HG02610 (cell line): ENCODE data around the gene NRXN3.

Experiments used
- ATAC-seq: cut with Tn5 transposase; IDR thresholded peaks from one replicate; pipeline ENCODE4 v1.9.1; 2021; ENCODE audit warnings: mild to moderate bottlenecking, moderate library complexity; ENCODE audit not compliant: unreplicated experiment

NRXN3 gene

GRCh38 chr14:78173346-78174035, 3.3 kb downstream of the NRXN3 start:
- ATAC-seq = no peak

GRCh38 chr14:78175412-78175811, 5.2 kb downstream of the NRXN3 start:
- no peak for ATAC-seq

- no peak for ATAC-seq
These were observed 7.9 kb downstream of the NRXN3 start for GRCh38 chr14:78178071-78178470.

- ATAC-seq = no peak
These were observed 8.8 kb downstream of the NRXN3 start for GRCh38 chr14:78178971-78179370.

- no peak for ATAC-seq
These were observed 11.1 kb downstream of the NRXN3 start for GRCh38 chr14:78181270-78181669.

- ATAC-seq = no peak
These were observed 12.5 kb downstream of the NRXN3 start for GRCh38 chr14:78182722-78183121.

- ATAC-seq = no peak
These were observed 14.0 kb downstream of the NRXN3 start for GRCh38 chr14:78184157-78184556.

GRCh38 chr14:78186277-78186676, 16.1 kb downstream of the NRXN3 start:
- ATAC-seq = no peak

GRCh38 chr14:78188882-78189281, 18.7 kb downstream of the NRXN3 start:
- ATAC-seq = no peak

GRCh38 chr14:78195431-78195830, 25.3 kb downstream of the NRXN3 start:
- ATAC-seq = no peak

- no peak for ATAC-seq
These were observed 26.1 kb downstream of the NRXN3 start for GRCh38 chr14:78196323-78196722.

- no peak for ATAC-seq
These were observed 26.9 kb downstream of the NRXN3 start for GRCh38 chr14:78197051-78197450.

GRCh38 chr14:78202163-78202562, 32.0 kb downstream of the NRXN3 start:
- ATAC-seq = no peak

GRCh38 chr14:78202976-78203375, 32.8 kb downstream of the NRXN3 start:
- no peak for ATAC-seq

GRCh38 chr14:78207414-78207813, 37.2 kb downstream of the NRXN3 start:
- ATAC-seq = no peak

- no peak for ATAC-seq
These were observed 50.1 kb downstream of the NRXN3 start for GRCh38 chr14:78220273-78220672.

GRCh38 chr14:78222746-78223145, 52.6 kb downstream of the NRXN3 start:
- ATAC-seq = no peak

- ATAC-seq = no peak
These were observed 57.3 kb downstream of the NRXN3 start for GRCh38 chr14:78227248-78228077.

- ATAC-seq = no peak
These were observed 58.6 kb downstream of the NRXN3 start for GRCh38 chr14:78228702-78229327.

GRCh38 chr14:78232231-78233000, 62.2 kb downstream of the NRXN3 start:
- ATAC-seq = no peak

- no peak for ATAC-seq
These were observed 68.0 kb downstream of the NRXN3 start for GRCh38 chr14:78238141-78238540.
